GM21737 (cell line): ENCODE results near the gene LMOD2.
"Not testable (repeated sequence)": the region's sequence is repeated elsewhere in the genome, so short reads cannot be mapped to it uniquely, and the experiment has no call there.

Experiments used
- ATAC-seq: cut with Tn5 transposase; IDR thresholded peaks from one replicate; pipeline ENCODE4 v1.9.1; 2021; ENCODE audit warnings: mild to moderate bottlenecking, moderate library complexity; ENCODE audit not compliant: unreplicated experiment

The LMOD2 gene

GRCh38 chr7:123655614-123656013 is at the start of gene LMOD2:
Gene LMOD2 (plus strand): TSS chr7:123655866. CDS start chr7:123655964, 98 bp downstream.
- no peak for ATAC-seq

- no peak for ATAC-seq
Measured at GRCh38 chr7:123607423-123607975, 48.2 kb upstream of the LMOD2 start.

- ATAC-seq: no peak
Measured at GRCh38 chr7:123608991-123609882, 46.4 kb upstream of the LMOD2 start.

GRCh38 chr7:123609883-123610239 is 45.8 kb upstream of the LMOD2 start:
- ATAC-seq: no peak

GRCh38 chr7:123612024-123612423 is 43.6 kb upstream of the LMOD2 start:
- no peak for ATAC-seq

GRCh38 chr7:123615344-123615743 is 40.3 kb upstream of the LMOD2 start:
- no peak for ATAC-seq

- no peak for ATAC-seq
Measured at GRCh38 chr7:123616223-123616622, 39.4 kb upstream of the LMOD2 start.

- no peak for ATAC-seq
Measured at GRCh38 chr7:123621707-123622106, 34.0 kb upstream of the LMOD2 start.

- no peak for ATAC-seq
Measured at GRCh38 chr7:123622660-123623386, 32.8 kb upstream of the LMOD2 start.

GRCh38 chr7:123624527-123625183 is 31.0 kb upstream of the LMOD2 start:
- peak; percentile 92 for ATAC-seq

GRCh38 chr7:123625254-123625653 is 30.4 kb upstream of the LMOD2 start:
- ATAC-seq: no peak

- ATAC-seq: no peak
Measured at GRCh38 chr7:123627851-123628250, 27.8 kb upstream of the LMOD2 start.

- no peak for ATAC-seq
Measured at GRCh38 chr7:123628829-123629228, 26.8 kb upstream of the LMOD2 start.

- no peak for ATAC-seq
Measured at GRCh38 chr7:123629281-123629680, 26.4 kb upstream of the LMOD2 start.

- ATAC-seq: no peak
Measured at GRCh38 chr7:123632808-123633207, 22.9 kb upstream of the LMOD2 start.

- ATAC-seq: no peak
Measured at GRCh38 chr7:123633553-123633952, 22.1 kb upstream of the LMOD2 start.

GRCh38 chr7:123634011-123634573 is 21.6 kb upstream of the LMOD2 start:
- ATAC-seq: not testable (repeated sequence)

- ATAC-seq: no peak
Measured at GRCh38 chr7:123635551-123636359, 19.9 kb upstream of the LMOD2 start.

GRCh38 chr7:123637203-123637602 is 18.5 kb upstream of the LMOD2 start:
- no peak for ATAC-seq

GRCh38 chr7:123637878-123638277 is 17.8 kb upstream of the LMOD2 start:
- ATAC-seq: no peak
